ENCODE results near the gene RBM15B. TPM values are rescaled to one million over a fixed set of nuclear protein-coding genes. Genes with fewer than 3 reads are reported as not detected.
A peak's percentile ranks its signal among the peaks of the same experiment; 100 is the strongest.
"Not testable (repeated sequence)": the region's sequence is repeated elsewhere in the genome, so short reads cannot be mapped to it uniquely, and the experiment has no call there.

RBM15B gene
- total RNA-seq, 4 donors from 2014 or later, result 25.1 to 39.0 (median 27.8) TPM

DNA sequence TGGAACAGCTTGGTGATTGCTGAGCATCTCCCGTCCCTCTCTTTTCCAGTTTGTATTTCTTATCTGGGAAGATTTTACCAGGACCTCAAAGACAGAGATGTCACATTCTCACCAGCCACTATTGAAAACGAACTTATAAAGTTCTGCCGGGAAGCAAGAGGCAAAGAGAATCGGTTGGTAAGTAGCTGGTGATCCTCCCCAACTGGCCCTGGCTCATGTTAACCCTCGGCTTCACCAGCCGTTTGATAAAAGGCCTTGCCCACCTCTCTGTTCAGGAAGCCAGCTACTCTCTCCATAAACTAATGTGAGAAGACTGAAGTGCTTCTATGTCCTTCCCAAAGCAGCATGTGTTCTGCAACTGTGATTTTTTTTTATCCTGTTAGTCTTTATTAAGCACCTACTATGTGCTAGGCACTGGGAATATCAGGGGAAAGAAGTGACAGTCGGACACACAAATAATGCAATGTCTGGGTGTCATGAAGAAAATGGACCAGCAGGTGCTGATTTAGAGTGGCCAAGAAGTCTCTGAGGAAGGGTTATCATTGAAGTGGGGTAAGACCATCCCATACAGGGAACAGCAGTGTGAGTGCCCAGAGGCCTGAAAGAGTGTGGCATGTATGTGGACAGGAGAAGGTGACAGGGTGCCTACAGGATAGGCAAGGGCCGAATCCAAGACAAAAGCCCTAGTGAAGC lies 4.8 kb upstream of the RBM15B start:
- TF ChIP-seq, protein P1, sequence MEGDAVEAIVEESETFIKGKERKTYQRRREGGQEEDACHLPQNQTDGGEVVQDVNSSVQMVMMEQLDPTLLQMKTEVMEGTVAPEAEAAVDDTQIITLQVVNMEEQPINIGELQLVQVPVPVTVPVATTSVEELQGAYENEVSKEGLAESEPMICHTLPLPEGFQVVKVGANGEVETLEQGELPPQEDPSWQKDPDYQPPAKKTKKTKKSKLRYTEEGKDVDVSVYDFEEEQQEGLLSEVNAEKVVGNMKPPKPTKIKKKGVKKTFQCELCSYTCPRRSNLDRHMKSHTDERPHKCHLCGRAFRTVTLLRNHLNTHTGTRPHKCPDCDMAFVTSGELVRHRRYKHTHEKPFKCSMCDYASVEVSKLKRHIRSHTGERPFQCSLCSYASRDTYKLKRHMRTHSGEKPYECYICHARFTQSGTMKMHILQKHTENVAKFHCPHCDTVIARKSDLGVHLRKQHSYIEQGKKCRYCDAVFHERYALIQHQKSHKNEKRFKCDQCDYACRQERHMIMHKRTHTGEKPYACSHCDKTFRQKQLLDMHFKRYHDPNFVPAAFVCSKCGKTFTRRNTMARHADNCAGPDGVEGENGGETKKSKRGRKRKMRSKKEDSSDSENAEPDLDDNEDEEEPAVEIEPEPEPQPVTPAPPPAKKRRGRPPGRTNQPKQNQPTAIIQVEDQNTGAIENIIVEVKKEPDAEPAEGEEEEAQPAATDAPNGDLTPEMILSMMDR (IDR thresholded peaks at IDR 0.05), result no peak
- ATAC-seq (ENCODE audit: low FRiP score) (no peak), DNase-seq (ENCODE audit: low spot score) (no peak)

DNA sequence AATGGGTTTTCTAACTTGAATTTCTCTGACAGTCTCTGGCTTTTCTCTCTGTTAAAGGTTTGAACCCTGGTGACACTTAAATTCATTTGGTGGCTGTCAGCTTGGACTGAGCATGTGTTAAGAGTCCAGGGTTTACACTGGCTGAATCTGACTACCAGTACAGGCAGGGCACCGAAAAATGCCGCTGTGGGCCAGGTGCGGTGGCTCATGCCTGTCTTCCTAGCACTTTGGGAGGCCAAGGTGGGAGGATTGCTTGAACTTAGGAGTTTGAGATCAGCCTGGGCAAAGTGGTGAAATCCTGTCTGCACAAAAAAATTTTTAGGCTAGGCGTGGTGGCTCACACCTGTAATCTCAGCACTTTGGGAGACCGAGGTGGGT lies 4.2 kb upstream of the RBM15B start:
- DNase-seq (ENCODE audit: low spot score), result no peak
- TF ChIP-seq, protein P1 (IDR thresholded peaks at IDR 0.05), result no peak
- no peak for ATAC-seq (ENCODE audit: low FRiP score)

DNA sequence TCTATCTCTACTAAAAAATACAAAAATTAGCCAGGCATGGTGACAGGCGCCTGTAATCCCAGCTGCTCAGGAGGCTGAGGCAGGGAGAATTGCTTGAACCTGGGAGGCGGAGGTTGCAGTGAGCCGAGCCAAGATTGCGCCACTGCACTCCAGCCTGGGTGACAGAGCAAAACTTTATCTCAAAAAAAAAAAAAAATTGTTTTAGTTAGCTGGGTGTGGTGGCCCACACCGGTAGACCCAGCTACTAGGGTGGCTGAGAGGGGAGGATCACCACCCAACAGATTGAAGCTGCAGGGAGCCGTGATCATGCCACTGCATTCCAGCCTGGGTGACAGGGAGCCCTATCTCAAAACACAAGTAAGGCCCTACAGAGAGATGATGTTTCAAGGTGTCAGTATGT lies 3.8 kb upstream of the RBM15B start:
- DNase-seq (ENCODE audit: low spot score); ATAC-seq (ENCODE audit: low FRiP score): not testable (repeated sequence)

DNA sequence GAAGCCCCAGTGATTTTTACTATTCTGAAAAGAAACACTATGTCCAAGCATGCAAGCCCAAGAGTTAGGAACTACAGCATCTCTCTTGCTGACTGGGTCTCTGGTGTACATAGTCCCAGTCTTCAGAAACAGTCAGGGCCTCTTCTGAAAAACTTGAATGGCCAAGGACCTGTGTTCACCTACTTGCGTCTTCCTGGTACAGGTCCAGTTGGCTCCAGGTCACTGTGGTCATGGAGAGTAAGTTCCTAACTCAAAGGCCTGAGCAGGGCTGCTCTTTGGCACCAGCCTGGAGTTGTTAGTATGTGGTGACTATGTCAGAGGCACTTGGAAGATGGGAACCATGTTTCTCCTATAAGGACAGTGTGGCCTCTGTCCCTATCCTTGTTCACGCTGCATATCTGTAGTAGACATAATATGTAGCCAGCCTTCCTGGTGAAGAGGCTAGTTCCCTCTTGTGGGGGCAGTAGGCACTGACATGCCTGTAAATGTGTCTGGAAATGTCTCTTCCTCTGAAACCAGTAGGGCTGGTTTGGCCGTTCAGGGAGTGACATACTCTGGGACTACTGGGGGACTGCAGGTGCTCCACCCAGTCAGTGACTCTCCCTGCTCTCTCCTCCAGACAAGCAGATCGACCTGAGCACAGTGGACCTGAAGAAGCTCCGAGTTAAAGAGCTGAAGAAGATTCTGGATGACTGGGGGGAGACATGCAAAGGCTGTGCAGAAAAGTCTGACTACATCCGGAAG lies 2.6 kb upstream of the RBM15B start:
- DNase-seq (ENCODE audit: low spot score) (no peak), ATAC-seq (ENCODE audit: low FRiP score) (no peak)
- TF ChIP-seq, protein P1 (IDR thresholded peaks at IDR 0.05), result no peak

DNA sequence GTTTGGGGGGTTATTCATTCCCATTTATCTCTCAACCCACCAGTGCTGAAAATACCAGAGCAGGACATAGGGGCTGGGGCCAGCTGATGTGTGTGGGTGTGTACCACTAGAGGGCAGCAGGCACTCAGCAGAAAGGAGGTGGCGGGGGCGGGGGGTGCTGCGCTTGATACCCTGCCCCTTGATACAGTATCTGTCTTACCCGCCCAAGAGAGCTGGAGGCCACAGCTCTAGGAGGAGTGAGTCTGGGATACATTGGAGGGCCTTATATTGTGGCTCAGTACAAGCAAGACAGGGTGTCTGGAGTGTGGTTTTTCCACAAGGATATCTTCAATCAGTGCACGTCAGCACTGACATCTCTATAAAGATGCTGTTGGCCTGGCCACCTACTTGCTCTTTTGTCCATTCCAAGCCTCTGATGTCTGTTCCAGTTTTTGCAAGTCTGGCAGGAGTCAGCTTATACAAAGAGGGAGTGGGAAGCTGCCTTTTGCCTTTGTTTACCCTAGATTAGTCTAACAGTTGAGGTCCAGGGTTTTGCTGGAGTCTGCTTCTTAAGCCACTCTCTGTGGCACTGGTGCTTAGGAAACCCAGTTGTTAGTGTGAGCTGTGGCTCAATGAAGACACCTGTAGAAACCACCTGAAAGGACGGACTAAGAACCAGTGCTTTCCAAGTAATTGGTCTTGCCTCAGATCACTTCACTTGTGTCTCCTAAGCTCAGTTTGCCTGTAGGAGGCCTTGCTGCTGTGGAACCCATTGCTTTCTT lies 1.5 kb upstream of the RBM15B start:
- no peak for ATAC-seq (ENCODE audit: low FRiP score)
- TF ChIP-seq, protein P1 (IDR thresholded peaks at IDR 0.05), result no peak
- no peak for DNase-seq (ENCODE audit: low spot score)

DNA sequence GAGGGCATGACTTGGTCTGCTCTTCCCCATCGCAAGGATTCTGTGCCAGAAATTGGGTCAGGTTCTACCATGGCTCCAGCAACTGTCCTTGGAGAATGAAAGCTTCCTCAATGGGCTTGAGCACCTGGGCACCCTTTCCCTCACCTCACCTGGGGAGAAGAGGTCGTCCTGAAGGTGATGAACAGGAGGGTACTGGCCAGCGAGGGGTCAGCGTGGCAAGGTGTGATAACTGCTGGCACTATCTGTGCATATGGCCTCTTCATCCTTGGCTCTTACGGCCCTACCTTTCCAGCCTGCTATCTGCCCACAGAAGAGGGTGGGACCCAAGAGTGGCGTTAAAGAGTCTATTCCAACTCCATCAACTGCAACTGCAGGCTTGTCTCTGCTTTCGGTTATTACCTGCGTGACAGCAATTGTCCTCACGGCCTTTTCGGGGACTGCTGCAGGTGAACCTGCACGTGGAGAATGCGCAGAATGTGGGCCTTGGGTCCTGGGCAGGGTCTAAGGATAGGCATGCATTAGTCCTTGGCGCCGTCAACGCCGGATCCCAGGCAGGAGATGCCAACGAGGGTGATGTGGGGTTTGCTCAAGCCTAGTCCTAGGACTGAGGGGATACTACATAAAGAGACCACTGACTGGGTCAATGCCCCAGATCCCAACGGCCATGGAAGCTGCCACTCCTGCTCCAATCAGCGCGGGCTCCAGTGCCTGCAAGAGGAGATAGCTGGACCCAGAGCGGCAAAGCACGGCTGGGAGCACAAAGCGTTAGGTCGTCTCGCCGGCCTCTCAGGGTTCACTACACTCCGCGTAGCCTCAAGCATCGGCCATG lies 625 bp upstream of the RBM15B start:
- TF ChIP-seq, protein P1 (IDR thresholded peaks at IDR 0.05), result no peak
- ATAC-seq (ENCODE audit: low FRiP score) (peak; percentile 1), DNase-seq (ENCODE audit: low spot score) (no peak)

All from omental fat pad (tissue), 4 donors.